HEK293 (cell line): Measurements from ENCODE around the gene ZNF428.

Experiments used
- FEZF1 ChIP-seq: fragments of 450-650 bp; formaldehyde crosslinking; IDR thresholded peaks from 2 replicates; pipeline ENCODE4 v1.5.1; 2016; ENCODE audit warnings: missing biosample characterization, missing genetic modification characterization
- KLF10 ChIP-seq: fragments of 450-650 bp; IDR thresholded peaks from 2 replicates; pipeline ENCODE4 v1.5.1; 2018; ENCODE audit warnings: missing biosample characterization, mild to moderate bottlenecking, missing genetic modification characterization
- KLF9 ChIP-seq: fragments of 450-650 bp; formaldehyde crosslinking; IDR thresholded peaks from 2 replicates; pipeline ENCODE4 v1.5.1; 2016; ENCODE audit warnings: missing biosample characterization, missing genetic modification characterization, low read depth
- PATZ1 ChIP-seq: fragments of 450-650 bp; formaldehyde crosslinking; IDR thresholded peaks from 2 replicates; pipeline ENCODE4 v1.5.1; 2016; ENCODE audit warnings: missing biosample characterization, missing genetic modification characterization
- ZBTB26 ChIP-seq: fragments of 450-650 bp; formaldehyde crosslinking; optimal IDR thresholded peaks from 2 replicates; pipeline ENCODE3; 2016; ENCODE audit warnings: missing biosample characterization, mild to moderate bottlenecking, missing genetic modification characterization
- ZFHX2 ChIP-seq: fragments of 450-650 bp; formaldehyde crosslinking; conservative IDR thresholded peaks from 2 replicates; pipeline ENCODE4 v1.5.1; 2016; ENCODE audit warnings: missing biosample characterization, missing genetic modification characterization
- ZFP37 ChIP-seq: fragments of 450-650 bp; formaldehyde crosslinking; IDR thresholded peaks from 2 replicates; pipeline ENCODE4 v1.5.1; 2016; ENCODE audit warnings: missing biosample characterization, missing genetic modification characterization
- ZFP41 ChIP-seq: fragments of 450-650 bp; formaldehyde crosslinking; IDR thresholded peaks from 2 replicates; pipeline ENCODE4 v1.5.1; 2016; ENCODE audit warnings: missing biosample characterization, missing genetic modification characterization, borderline replicate concordance
- ZFP69B ChIP-seq: fragments of 450-650 bp; formaldehyde crosslinking; IDR thresholded peaks from 2 replicates; pipeline ENCODE4 v1.5.1; 2016; ENCODE audit warnings: missing biosample characterization, missing genetic modification characterization
- ZNF132 ChIP-seq: fragments of 450-650 bp; formaldehyde crosslinking; IDR thresholded peaks from 2 replicates; pipeline ENCODE4 v1.5.1; 2017; ENCODE audit warnings: missing biosample characterization, missing genetic modification characterization, borderline replicate concordance
- ZNF184 ChIP-seq: fragments of 450-650 bp; IDR thresholded peaks from 2 replicates; pipeline ENCODE4 v1.5.1; 2018; ENCODE audit warnings: missing biosample characterization, mild to moderate bottlenecking, missing genetic modification characterization
- ZNF202 ChIP-seq: fragments of 450-650 bp; formaldehyde crosslinking; IDR thresholded peaks from 2 replicates; pipeline ENCODE4 v1.5.1; 2016; ENCODE audit warnings: missing biosample characterization, missing genetic modification characterization, borderline replicate concordance
- ZNF266 ChIP-seq: fragments of 450-650 bp; formaldehyde crosslinking; IDR thresholded peaks from 2 replicates; pipeline ENCODE4 v1.5.1; 2016; ENCODE audit warnings: missing biosample characterization, missing genetic modification characterization, low read depth
- ZNF311 ChIP-seq: fragments of 450-650 bp; formaldehyde crosslinking; IDR thresholded peaks from 2 replicates; pipeline ENCODE4 v1.5.1; 2017; ENCODE audit warnings: missing biosample characterization, missing genetic modification characterization, borderline replicate concordance
- ZNF350 ChIP-seq: fragments of 450-650 bp; formaldehyde crosslinking; IDR thresholded peaks from 2 replicates; pipeline ENCODE4 v1.5.0; 2017; ENCODE audit warnings: missing biosample characterization, mild to moderate bottlenecking, missing genetic modification characterization
- ZNF366 ChIP-seq: fragments of 450-650 bp; formaldehyde crosslinking; conservative IDR thresholded peaks from 2 replicates; pipeline ENCODE4 v1.5.1; 2016; ENCODE audit warnings: missing biosample characterization, missing genetic modification characterization
- ZNF404 ChIP-seq: fragments of 450-650 bp; formaldehyde crosslinking; IDR thresholded peaks from 2 replicates; pipeline ENCODE4 v1.5.1; 2017; ENCODE audit warnings: missing biosample characterization, missing genetic modification characterization
- ZNF433 ChIP-seq: fragments of 450-650 bp; formaldehyde crosslinking; IDR thresholded peaks from 2 replicates; pipeline ENCODE4 v1.5.1; 2016; ENCODE audit warnings: missing biosample characterization, missing genetic modification characterization, low read depth
- ZNF513 ChIP-seq: fragments of 450-650 bp; IDR thresholded peaks from 2 replicates; pipeline ENCODE4 v1.5.1; 2018; ENCODE audit warnings: missing biosample characterization, missing genetic modification characterization
- ZNF558 ChIP-seq: fragments of 450-650 bp; formaldehyde crosslinking; IDR thresholded peaks from 2 replicates; pipeline ENCODE4 v1.5.1; 2016; ENCODE audit warnings: missing biosample characterization, missing genetic modification characterization
- ZNF623 ChIP-seq: fragments of 450-650 bp; formaldehyde crosslinking; IDR thresholded peaks from 2 replicates; pipeline ENCODE4 v1.5.1; 2016; ENCODE audit warnings: missing biosample characterization, missing genetic modification characterization
- ZNF624 ChIP-seq: fragments of 450-650 bp; formaldehyde crosslinking; IDR thresholded peaks from 2 replicates; pipeline ENCODE4 v1.5.1; 2017; ENCODE audit warnings: missing biosample characterization, missing genetic modification characterization
- ZNF677 ChIP-seq: fragments of 450-650 bp; IDR thresholded peaks from 2 replicates; pipeline ENCODE4 v1.5.0; 2018; ENCODE audit warnings: missing biosample characterization, mild to moderate bottlenecking, missing genetic modification characterization, moderate library complexity
- ZNF707 ChIP-seq: fragments of 450-650 bp; formaldehyde crosslinking; IDR thresholded peaks from 2 replicates; pipeline ENCODE4 v1.5.1; 2016; ENCODE audit warnings: missing biosample characterization, missing genetic modification characterization
- ZNF837 ChIP-seq: fragments of 450-650 bp; formaldehyde crosslinking; IDR thresholded peaks from 2 replicates; pipeline ENCODE4 v1.5.1; 2016; ENCODE audit warnings: missing biosample characterization, missing genetic modification characterization
- TF ChIP-seq, protein P1 (sequence below): fragments of 450-650 bp; formaldehyde crosslinking; IDR thresholded peaks from 2 replicates; pipeline ENCODE4 v1.5.1; 2016; ENCODE audit warnings: missing biosample characterization, missing genetic modification characterization
- TF ChIP-seq, protein P2 (sequence below): fragments of 450-650 bp; formaldehyde crosslinking; IDR thresholded peaks from 2 replicates; pipeline ENCODE4 v1.5.1; 2016; ENCODE audit warnings: missing biosample characterization, missing genetic modification characterization

Gene ZNF428

DNA sequence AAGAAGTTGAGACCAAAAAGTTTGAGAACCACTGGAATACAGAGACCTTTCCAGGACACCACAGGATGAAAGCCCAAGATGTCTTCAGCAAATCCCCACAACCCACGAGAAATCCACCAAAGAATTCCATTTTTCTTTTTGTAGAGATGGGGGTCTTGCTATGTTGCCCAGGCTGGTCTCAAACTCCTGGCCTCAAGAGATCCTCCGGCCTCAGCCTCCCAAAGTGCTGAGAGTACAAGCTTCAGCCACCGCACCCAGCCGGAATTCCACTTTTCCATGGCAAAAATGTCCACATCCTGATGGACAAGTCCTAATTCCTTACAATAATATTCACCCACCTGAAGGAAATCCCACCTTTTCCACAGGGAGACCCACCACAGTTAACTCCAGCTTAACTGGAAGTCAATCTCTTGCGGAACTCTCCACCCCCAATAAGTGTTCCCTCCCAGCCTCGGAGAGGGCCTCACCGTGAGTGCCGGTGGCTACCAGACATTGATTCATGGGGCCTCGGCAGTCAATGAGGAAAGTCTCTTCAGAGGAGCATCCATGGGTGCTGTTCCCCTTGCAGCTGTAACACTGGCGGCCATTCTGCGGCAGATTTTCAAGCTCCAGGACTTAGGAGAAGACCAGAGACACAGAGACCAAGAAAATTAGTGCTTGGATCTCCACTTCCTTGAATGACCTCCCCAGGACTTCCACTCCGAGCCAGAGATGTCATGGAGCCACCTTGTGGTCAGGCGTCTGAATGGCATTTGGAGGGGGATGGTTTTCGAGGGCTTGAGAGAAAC, 32.5 kb upstream of the ZNF428 start (continued):
- TF ChIP-seq ZBTB26 (tag by site-specific recombination): no peak
- peak; percentile 17; the same call in 1 of the 2 replicates for TF ChIP-seq ZNF558
- TF ChIP-seq, protein P1, sequence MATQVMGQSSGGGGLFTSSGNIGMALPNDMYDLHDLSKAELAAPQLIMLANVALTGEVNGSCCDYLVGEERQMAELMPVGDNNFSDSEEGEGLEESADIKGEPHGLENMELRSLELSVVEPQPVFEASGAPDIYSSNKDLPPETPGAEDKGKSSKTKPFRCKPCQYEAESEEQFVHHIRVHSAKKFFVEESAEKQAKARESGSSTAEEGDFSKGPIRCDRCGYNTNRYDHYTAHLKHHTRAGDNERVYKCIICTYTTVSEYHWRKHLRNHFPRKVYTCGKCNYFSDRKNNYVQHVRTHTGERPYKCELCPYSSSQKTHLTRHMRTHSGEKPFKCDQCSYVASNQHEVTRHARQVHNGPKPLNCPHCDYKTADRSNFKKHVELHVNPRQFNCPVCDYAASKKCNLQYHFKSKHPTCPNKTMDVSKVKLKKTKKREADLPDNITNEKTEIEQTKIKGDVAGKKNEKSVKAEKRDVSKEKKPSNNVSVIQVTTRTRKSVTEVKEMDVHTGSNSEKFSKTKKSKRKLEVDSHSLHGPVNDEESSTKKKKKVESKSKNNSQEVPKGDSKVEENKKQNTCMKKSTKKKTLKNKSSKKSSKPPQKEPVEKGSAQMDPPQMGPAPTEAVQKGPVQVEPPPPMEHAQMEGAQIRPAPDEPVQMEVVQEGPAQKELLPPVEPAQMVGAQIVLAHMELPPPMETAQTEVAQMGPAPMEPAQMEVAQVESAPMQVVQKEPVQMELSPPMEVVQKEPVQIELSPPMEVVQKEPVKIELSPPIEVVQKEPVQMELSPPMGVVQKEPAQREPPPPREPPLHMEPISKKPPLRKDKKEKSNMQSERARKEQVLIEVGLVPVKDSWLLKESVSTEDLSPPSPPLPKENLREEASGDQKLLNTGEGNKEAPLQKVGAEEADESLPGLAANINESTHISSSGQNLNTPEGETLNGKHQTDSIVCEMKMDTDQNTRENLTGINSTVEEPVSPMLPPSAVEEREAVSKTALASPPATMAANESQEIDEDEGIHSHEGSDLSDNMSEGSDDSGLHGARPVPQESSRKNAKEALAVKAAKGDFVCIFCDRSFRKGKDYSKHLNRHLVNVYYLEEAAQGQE: no peak; the same call in 1 of the 2 replicates
- peak; percentile 84 for TF ChIP-seq ZFP37 (tag by site-specific recombination)
- peak; percentile 30; the same call in 1 of the 2 replicates for TF ChIP-seq ZNF366 (tag by site-specific recombination)
- no peak for TF ChIP-seq ZNF433 (tag by site-specific recombination)
- no peak for TF ChIP-seq ZNF837 (tag by site-specific recombination)
- TF ChIP-seq ZNF311 (tag by site-specific recombination): no peak
- no peak for TF ChIP-seq ZNF350
- no peak for TF ChIP-seq ZFHX2 (tag by site-specific recombination)
- no peak for TF ChIP-seq ZNF677 (tag by site-specific recombination)
- TF ChIP-seq, protein P2, sequence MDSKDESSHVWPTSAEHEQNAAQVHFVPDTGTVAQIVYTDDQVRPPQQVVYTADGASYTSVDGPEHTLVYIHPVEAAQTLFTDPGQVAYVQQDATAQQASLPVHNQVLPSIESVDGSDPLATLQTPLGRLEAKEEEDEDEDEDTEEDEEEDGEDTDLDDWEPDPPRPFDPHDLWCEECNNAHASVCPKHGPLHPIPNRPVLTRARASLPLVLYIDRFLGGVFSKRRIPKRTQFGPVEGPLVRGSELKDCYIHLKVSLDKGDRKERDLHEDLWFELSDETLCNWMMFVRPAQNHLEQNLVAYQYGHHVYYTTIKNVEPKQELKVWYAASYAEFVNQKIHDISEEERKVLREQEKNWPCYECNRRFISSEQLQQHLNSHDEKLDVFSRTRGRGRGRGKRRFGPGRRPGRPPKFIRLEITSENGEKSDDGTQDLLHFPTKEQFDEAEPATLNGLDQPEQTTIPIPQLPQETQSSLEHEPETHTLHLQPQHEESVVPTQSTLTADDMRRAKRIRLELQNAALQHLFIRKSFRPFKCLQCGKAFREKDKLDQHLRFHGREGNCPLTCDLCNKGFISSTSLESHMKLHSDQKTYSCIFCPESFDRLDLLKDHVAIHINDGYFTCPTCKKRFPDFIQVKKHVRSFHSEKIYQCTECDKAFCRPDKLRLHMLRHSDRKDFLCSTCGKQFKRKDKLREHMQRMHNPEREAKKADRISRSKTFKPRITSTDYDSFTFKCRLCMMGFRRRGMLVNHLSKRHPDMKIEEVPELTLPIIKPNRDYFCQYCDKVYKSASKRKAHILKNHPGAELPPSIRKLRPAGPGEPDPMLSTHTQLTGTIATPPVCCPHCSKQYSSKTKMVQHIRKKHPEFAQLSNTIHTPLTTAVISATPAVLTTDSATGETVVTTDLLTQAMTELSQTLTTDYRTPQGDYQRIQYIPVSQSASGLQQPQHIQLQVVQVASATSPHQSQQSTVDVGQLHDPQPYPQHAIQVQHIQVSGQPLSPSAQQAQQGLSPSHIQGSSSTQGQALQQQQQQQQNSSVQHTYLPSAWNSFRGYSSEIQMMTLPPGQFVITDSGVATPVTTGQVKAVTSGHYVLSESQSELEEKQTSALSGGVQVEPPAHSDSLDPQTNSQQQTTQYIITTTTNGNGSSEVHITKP (tag by site-specific recombination): no peak; the same call in 1 of the 2 replicates
- no peak for TF ChIP-seq ZNF202
- no peak for TF ChIP-seq ZFP41 (tag by site-specific recombination)
- TF ChIP-seq KLF10: no peak; the same call in 1 of the 2 replicates
- no peak for TF ChIP-seq FEZF1 (tag by site-specific recombination)
- TF ChIP-seq ZNF404: no peak
- no peak for TF ChIP-seq ZNF184 (tag by site-specific recombination)
- no peak for TF ChIP-seq ZNF707 (tag by site-specific recombination)
- no peak for TF ChIP-seq ZNF624
- TF ChIP-seq PATZ1 (tag by site-specific recombination): peak; percentile 80
- TF ChIP-seq ZNF266: no peak
- TF ChIP-seq ZNF513 (tag by site-specific recombination): no peak
- TF ChIP-seq ZNF132 (tag by site-specific recombination): no peak
- no peak for TF ChIP-seq ZNF623 (tag by site-specific recombination)
- TF ChIP-seq ZFP69B (tag by site-specific recombination): no peak
- no peak for TF ChIP-seq KLF9
